Uterus (tissue), 2 donors: ENCODE results near the gene SLC15A5.

Experiments used
- CTCF ChIP-seq, 4 experiments: fragments of 200-600 bp in 2 of 4; fragments of 450-650 bp in 2 of 4; sonication (generic) in 2 of 4; IDR thresholded peaks; one replicate each; pipeline ENCODE4 v1.5.1; 2016 to 2019; ENCODE audit warnings: antibody characterized with exemption in 4 of 4, mild to moderate bottlenecking in 2 of 4, moderate library complexity in 1 of 4
- POLR2A ChIP-seq, 2 donors: fragments of 450-650 bp; IDR thresholded peaks; one replicate each; pipeline ENCODE4 v1.6.1; 2016; ENCODE audit warnings: antibody characterized with exemption in 2 of 2, mild to moderate bottlenecking in 1 of 2, moderate library complexity in 1 of 2

- TF ChIP-seq POLR2A (IDR thresholded peaks at IDR 0.05) = no peak
- TF ChIP-seq CTCF (IDR thresholded peaks at IDR 0.05) = no peak
Observed at GRCh38 chr12:16323010-16323409, 45.5 kb upstream of the SLC15A5 start.
